SH-SY5Y (cell line): ENCODE measurements around the gene NKD2.

Experiments
- GATA2 ChIP-seq: IDR thresholded peaks from 2 replicates; pipeline ENCODE4 v1.6.1; 2011; ENCODE audit warnings: mild to moderate bottlenecking, low read depth, low read length
- GATA3 ChIP-seq: IDR thresholded peaks from 2 replicates; pipeline ENCODE4 v1.6.1; 2011; ENCODE audit warnings: low read depth, mild to moderate bottlenecking, low read length, moderate library complexity

GRCh38 chr5:998246-999031 lies 10.2 kb upstream of the NKD2 start:
- TF ChIP-seq GATA3: no peak
- TF ChIP-seq GATA2: no peak
